SK-N-SH treated with all-trans-retinoic acid at 6 μM for 48 hours (cell line): Measurements from ENCODE around the gene MKI67.

Source experiments
- ATAC-seq: fragments of 200-7000 bp; cut with Tn5 transposase; 3 replicates; pipeline ENCODE4 v1.9.1; 2020; ENCODE audit warnings: mild to moderate bottlenecking, moderate library complexity
- ARNTL ChIP-seq: fragments of 450-650 bp; formaldehyde crosslinking; IDR thresholded peaks from 2 replicates; pipeline ENCODE4 v1.5.0; 2020; ENCODE audit warnings: low read depth, mild to moderate bottlenecking, moderate library complexity, borderline replicate concordance
- BACH2 ChIP-seq: fragments of 250-450 bp; sonication (Bioruptor Pico); IDR thresholded peaks from 2 replicates; pipeline ENCODE4 v1.9.0; 2021; ENCODE audit warnings: mild to moderate bottlenecking, borderline replicate concordance
- CSDC2 ChIP-seq: fragments of 250-450 bp; sonication (Bioruptor Pico); IDR thresholded peaks from 2 replicates; pipeline ENCODE4 v1.5.0; 2020; ENCODE audit warnings: mild to moderate bottlenecking, moderate library complexity
- ESRRG ChIP-seq: fragments of 250-450 bp; sonication (Bioruptor Pico); IDR thresholded peaks from 2 replicates; pipeline ENCODE4 v1.6.1; 2021; ENCODE audit warnings: mild to moderate bottlenecking
- GLIS3 ChIP-seq: fragments of 250-450 bp; sonication (Bioruptor Pico); IDR thresholded peaks from 2 replicates; pipeline ENCODE4 v1.5.0; 2020; ENCODE audit warnings: mild to moderate bottlenecking, moderate library complexity
- ISL1 ChIP-seq: fragments of 250-450 bp; sonication (Bioruptor Pico); IDR thresholded peaks from 2 replicates; pipeline ENCODE4 v2.1.2; 2022; ENCODE audit warnings: mild to moderate bottlenecking, moderate library complexity
- OSR1 ChIP-seq: fragments of 250-450 bp; sonication (Bioruptor Pico); IDR thresholded peaks from 2 replicates; pipeline ENCODE4 v1.8.0; 2022; ENCODE audit warnings: moderate library complexity, mild to moderate bottlenecking, inconsistent platforms
- PPARA ChIP-seq: fragments of 250-450 bp; sonication (Bioruptor Pico); IDR thresholded peaks from 2 replicates; pipeline ENCODE4 v1.5.0; 2020; ENCODE audit warnings: mild to moderate bottlenecking, borderline replicate concordance
- SNAI2 ChIP-seq: fragments of 250-450 bp; sonication (Bioruptor Pico); IDR thresholded peaks from 2 replicates; pipeline ENCODE4 v1.5.0; 2020; ENCODE audit warnings: mild to moderate bottlenecking, moderate library complexity
- TCF4 ChIP-seq: fragments of 250-450 bp; sonication (Bioruptor Pico); IDR thresholded peaks from 2 replicates; pipeline ENCODE4 v1.8.0; 2021; ENCODE audit warnings: mild to moderate bottlenecking, moderate library complexity, borderline replicate concordance
- TOX ChIP-seq: fragments of 250-450 bp; sonication (Bioruptor Pico); IDR thresholded peaks from 2 replicates; pipeline ENCODE4 v1.8.0; 2021; ENCODE audit warnings: mild to moderate bottlenecking, moderate library complexity, borderline replicate concordance
- ZC3H10 ChIP-seq: fragments of 250-450 bp; sonication (Bioruptor Pico); IDR thresholded peaks from 2 replicates; pipeline ENCODE4 v1.5.1; 2021; ENCODE audit warnings: mild to moderate bottlenecking, moderate library complexity
- ZFP3 ChIP-seq: fragments of 250-450 bp; sonication (Bioruptor Pico); IDR thresholded peaks from 2 replicates; pipeline ENCODE4 v1.5.0; 2020; ENCODE audit warnings: mild to moderate bottlenecking, moderate library complexity
- ZFP30 ChIP-seq: fragments of 450-650 bp; formaldehyde crosslinking; IDR thresholded peaks from 2 replicates; pipeline ENCODE4 v1.5.0; 2022; ENCODE audit warnings: mild to moderate bottlenecking, moderate library complexity
- ZNF565 ChIP-seq: fragments of 450-650 bp; formaldehyde crosslinking; conservative IDR thresholded peaks from 2 replicates; pipeline ENCODE4 v1.5.0; 2020; ENCODE audit warnings: low read depth, mild to moderate bottlenecking, moderate library complexity
- ZNF70 ChIP-seq: fragments of 450-650 bp; formaldehyde crosslinking; IDR thresholded peaks from 2 replicates; pipeline ENCODE4 v1.5.0; 2020; ENCODE audit warnings: mild to moderate bottlenecking, moderate library complexity
- ZNF8 ChIP-seq: fragments of 450-650 bp; formaldehyde crosslinking; IDR thresholded peaks from 2 replicates; pipeline ENCODE4 v1.5.0; 2020; ENCODE audit warnings: mild to moderate bottlenecking, moderate library complexity
- TF ChIP-seq, protein P1 (sequence below): fragments of 250-450 bp; sonication (Bioruptor Pico); IDR thresholded peaks from 2 replicates; pipeline ENCODE4 v1.8.0; 2020; ENCODE audit warnings: mild to moderate bottlenecking, moderate library complexity, borderline replicate concordance
- TF ChIP-seq, protein P2 (sequence below): fragments of 250-450 bp; sonication (Bioruptor Pico); IDR thresholded peaks from 2 replicates; pipeline ENCODE4 v1.5.1; 2021; ENCODE audit warnings: mild to moderate bottlenecking, moderate library complexity
- TF ChIP-seq, protein P3 (sequence below): fragments of 250-450 bp; sonication (Bioruptor Pico); IDR thresholded peaks from 2 replicates; pipeline ENCODE4 v1.5.0; 2020; ENCODE audit warnings: mild to moderate bottlenecking, moderate library complexity
- TF ChIP-seq, protein P4 (sequence below): fragments of 250-450 bp; sonication (Bioruptor Pico); IDR thresholded peaks from 2 replicates; pipeline ENCODE4 v1.8.0; 2021; ENCODE audit warnings: low read depth, mild to moderate bottlenecking, moderate library complexity, borderline replicate concordance

The MKI67 gene

DNA sequence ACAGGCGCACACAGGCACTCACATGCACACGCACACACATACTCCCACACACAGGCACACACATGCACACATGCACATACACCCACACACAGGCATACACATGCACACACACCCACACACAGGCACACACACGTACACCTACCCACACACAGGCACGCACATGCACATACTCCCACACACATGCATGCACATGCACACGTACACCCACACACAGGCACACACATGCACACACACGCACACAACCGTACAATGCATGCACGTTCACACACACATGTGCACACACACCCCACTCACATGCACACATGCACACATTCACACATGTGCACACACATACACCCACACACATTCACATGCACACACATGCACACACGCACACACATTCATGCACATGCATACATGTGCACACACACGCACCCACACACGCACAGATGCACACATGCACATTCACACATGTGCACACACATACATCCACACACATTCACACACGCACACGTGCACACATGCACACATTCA is 59.3 kb downstream of the MKI67 start:
- TF ChIP-seq, protein P1, sequence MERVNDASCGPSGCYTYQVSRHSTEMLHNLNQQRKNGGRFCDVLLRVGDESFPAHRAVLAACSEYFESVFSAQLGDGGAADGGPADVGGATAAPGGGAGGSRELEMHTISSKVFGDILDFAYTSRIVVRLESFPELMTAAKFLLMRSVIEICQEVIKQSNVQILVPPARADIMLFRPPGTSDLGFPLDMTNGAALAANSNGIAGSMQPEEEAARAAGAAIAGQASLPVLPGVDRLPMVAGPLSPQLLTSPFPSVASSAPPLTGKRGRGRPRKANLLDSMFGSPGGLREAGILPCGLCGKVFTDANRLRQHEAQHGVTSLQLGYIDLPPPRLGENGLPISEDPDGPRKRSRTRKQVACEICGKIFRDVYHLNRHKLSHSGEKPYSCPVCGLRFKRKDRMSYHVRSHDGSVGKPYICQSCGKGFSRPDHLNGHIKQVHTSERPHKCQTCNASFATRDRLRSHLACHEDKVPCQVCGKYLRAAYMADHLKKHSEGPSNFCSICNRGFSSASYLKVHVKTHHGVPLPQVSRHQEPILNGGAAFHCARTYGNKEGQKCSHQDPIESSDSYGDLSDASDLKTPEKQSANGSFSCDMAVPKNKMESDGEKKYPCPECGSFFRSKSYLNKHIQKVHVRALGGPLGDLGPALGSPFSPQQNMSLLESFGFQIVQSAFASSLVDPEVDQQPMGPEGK (CRISPR knock-in tag), result no peak
- TF ChIP-seq, protein P2, sequence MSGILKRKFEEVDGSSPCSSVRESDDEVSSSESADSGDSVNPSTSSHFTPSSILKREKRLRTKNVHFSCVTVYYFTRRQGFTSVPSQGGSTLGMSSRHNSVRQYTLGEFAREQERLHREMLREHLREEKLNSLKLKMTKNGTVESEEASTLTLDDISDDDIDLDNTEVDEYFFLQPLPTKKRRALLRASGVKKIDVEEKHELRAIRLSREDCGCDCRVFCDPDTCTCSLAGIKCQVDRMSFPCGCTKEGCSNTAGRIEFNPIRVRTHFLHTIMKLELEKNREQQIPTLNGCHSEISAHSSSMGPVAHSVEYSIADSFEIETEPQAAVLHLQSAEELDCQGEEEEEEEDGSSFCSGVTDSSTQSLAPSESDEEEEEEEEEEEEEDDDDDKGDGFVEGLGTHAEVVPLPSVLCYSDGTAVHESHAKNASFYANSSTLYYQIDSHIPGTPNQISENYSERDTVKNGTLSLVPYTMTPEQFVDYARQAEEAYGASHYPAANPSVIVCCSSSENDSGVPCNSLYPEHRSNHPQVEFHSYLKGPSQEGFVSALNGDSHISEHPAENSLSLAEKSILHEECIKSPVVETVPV (CRISPR knock-in tag), result no peak
- TF ChIP-seq, protein P3, sequence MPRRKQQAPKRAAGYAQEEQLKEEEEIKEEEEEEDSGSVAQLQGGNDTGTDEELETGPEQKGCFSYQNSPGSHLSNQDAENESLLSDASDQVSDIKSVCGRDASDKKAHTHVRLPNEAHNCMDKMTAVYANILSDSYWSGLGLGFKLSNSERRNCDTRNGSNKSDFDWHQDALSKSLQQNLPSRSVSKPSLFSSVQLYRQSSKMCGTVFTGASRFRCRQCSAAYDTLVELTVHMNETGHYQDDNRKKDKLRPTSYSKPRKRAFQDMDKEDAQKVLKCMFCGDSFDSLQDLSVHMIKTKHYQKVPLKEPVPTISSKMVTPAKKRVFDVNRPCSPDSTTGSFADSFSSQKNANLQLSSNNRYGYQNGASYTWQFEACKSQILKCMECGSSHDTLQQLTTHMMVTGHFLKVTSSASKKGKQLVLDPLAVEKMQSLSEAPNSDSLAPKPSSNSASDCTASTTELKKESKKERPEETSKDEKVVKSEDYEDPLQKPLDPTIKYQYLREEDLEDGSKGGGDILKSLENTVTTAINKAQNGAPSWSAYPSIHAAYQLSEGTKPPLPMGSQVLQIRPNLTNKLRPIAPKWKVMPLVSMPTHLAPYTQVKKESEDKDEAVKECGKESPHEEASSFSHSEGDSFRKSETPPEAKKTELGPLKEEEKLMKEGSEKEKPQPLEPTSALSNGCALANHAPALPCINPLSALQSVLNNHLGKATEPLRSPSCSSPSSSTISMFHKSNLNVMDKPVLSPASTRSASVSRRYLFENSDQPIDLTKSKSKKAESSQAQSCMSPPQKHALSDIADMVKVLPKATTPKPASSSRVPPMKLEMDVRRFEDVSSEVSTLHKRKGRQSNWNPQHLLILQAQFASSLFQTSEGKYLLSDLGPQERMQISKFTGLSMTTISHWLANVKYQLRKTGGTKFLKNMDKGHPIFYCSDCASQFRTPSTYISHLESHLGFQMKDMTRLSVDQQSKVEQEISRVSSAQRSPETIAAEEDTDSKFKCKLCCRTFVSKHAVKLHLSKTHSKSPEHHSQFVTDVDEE (CRISPR knock-in tag), result no peak
- TF ChIP-seq SNAI2 (no peak), ZNF70 (no peak), PPARA (CRISPR knock-in tag) (no peak), ZC3H10 (CRISPR knock-in tag) (no peak), OSR1 (CRISPR knock-in tag) (no peak), TCF4 (CRISPR knock-in tag) (no peak), CSDC2 (CRISPR knock-in tag) (no peak), ISL1 (no peak), ZNF565 (CRISPR knock-in tag) (no peak), BACH2 (no peak), ESRRG (CRISPR knock-in tag) (no peak)
- no peak for ATAC-seq

DNA sequence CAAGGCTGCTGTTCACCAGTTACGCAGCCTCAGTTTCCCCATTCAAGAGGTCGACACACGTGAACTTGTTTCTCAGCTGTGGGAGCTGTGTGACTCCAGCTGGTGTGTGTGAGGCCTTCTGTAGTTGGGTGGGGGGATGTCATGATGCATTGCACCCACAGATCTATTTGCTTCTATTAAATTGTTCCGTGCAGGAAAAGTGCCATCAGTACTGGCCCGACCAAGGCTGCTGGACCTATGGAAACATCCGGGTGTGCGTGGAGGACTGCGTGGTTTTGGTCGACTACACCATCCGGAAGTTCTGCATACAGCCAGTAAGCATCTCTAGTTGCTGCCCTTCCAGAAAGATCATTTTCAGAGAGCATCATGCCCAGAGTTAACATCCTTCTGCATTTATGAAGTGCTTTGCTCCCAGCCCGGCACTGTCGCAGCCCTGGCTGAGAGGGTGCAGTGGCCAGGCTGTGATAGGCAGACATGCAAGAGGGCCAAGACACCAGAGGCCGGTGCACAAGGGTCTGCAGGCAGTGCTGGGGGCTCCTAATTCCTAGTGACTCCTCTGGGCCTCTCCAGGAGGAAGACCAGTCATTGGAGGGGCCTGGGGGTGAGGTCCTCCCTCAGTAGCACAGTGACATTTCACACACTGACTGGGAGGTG is 60.2 kb downstream of the MKI67 start:
- ATAC-seq, result no peak
- TF ChIP-seq ZFP3 (CRISPR knock-in tag), result no peak
- no peak for TF ChIP-seq PPARA (CRISPR knock-in tag)
- no peak for TF ChIP-seq SNAI2
- TF ChIP-seq ZNF70, result no peak
- TF ChIP-seq, protein P4, sequence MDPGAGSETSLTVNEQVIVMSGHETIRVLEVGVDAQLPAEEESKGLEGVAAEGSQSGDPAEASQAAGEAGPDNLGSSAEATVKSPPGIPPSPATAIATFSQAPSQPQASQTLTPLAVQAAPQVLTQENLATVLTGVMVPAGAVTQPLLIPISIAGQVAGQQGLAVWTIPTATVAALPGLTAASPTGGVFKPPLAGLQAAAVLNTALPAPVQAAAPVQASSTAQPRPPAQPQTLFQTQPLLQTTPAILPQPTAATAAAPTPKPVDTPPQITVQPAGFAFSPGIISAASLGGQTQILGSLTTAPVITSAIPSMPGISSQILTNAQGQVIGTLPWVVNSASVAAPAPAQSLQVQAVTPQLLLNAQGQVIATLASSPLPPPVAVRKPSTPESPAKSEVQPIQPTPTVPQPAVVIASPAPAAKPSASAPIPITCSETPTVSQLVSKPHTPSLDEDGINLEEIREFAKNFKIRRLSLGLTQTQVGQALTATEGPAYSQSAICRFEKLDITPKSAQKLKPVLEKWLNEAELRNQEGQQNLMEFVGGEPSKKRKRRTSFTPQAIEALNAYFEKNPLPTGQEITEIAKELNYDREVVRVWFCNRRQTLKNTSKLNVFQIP (CRISPR knock-in tag), result no peak
- TF ChIP-seq, protein P1 (CRISPR knock-in tag), result no peak
- no peak for TF ChIP-seq TOX
- TF ChIP-seq ARNTL (CRISPR knock-in tag), result no peak
- TF ChIP-seq ZNF565 (CRISPR knock-in tag), result no peak
- no peak for TF ChIP-seq ISL1
- no peak for TF ChIP-seq OSR1 (CRISPR knock-in tag)
- TF ChIP-seq BACH2, result no peak
- TF ChIP-seq ZC3H10 (CRISPR knock-in tag), result no peak
- TF ChIP-seq ZFP30 (CRISPR knock-in tag), result no peak
- TF ChIP-seq GLIS3 (CRISPR knock-in tag), result no peak
- no peak for TF ChIP-seq ZNF8 (CRISPR knock-in tag)
